HUES48 (cell line): Measurements from ENCODE around the gene ITGB3.

ENCODE experiments used
- H3K27ac ChIP-seq: one replicate; pipeline ENCODE4 v1.7.0; 2013; ENCODE audit warnings: low read depth, low read length, inconsistent platforms
- H3K27me3 ChIP-seq: 2 replicates; pipeline ENCODE4 v1.6.1; 2013; ENCODE audit warnings: mild to moderate bottlenecking, low read length; ENCODE audit not compliant: control insufficient read depth, insufficient read depth
- H3K36me3 ChIP-seq: 2 replicates; pipeline ENCODE4 v1.6.1; 2013; ENCODE audit warnings: low read length; ENCODE audit not compliant: control insufficient read depth, insufficient read depth
- H3K4me1 ChIP-seq: 2 replicates; pipeline ENCODE4 v1.6.1; 2013; ENCODE audit warnings: mild to moderate bottlenecking, low read length; ENCODE audit not compliant: control insufficient read depth, insufficient read depth
- H3K4me3 ChIP-seq: 2 replicates; pipeline ENCODE4 v1.5.1; 2013; ENCODE audit warnings: mild to moderate bottlenecking, low read depth, low read length
- H3K9ac ChIP-seq: 2 replicates; pipeline ENCODE4 v1.6.1; 2013; ENCODE audit warnings: mild to moderate bottlenecking, low read depth, low read length, moderate library complexity
- H3K9me3 ChIP-seq: 2 replicates; pipeline ENCODE4 v1.6.1; 2013; ENCODE audit warnings: low read length; ENCODE audit not compliant: control insufficient read depth, insufficient read depth

ITGB3 gene

DNA sequence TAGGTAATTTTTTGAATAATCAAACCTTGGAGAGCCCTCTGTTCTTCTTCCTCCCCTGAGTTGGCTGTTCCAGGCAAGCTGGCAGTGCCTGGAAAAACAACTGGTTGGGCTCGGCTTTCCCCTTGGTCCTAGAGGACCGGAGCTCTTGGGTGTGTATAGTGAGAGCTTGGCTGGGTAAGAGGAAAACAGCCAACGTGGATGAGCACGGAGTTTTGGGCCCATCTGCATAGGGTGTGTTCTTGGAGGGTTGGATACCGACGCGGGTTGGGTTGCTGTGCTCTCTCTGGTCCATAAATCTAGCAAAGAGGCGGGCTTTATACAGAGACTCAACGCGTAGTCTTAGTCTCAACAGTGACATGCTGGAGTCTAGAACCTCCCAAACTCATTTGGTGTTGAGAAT is 23.2 kb downstream of the ITGB3 start:
- H3K9me3 ChIP-seq: no peaks in the 10 kb centered on the region
- no peaks in the 10 kb centered on the region for H3K27me3 ChIP-seq
- no peak overlapping the region for H3K9ac ChIP-seq
- H3K36me3 ChIP-seq: no peaks in the 10 kb centered on the region
- H3K4me1 ChIP-seq: peaks cover 36% of the 10 kb centered on the region
- no peak overlapping the region for H3K27ac ChIP-seq
- no peak overlapping the region for H3K4me3 ChIP-seq

DNA sequence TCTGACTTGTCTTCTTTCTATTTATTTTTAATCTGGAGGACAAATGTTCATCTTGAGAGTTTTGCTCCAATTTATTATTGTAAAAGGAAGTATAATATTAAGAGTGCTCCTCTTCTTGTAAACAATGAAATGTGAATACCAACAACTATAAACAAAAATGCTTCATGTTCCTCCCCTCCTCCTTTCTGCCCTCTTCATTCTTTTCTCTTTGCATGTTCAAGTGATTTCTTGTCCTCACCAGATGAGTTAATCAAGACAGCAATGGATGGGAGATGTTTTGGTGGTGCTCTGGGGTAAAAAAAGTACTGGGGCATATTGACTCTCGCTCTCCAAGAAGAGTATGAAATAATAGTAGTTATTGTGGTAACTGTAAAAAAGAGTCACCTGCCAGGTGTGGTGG is 24.3 kb downstream of the ITGB3 start:
- Histone ChIP-seq H3K4me1 (peaks cover 36% of the 10 kb centered on the region), H3K9ac (no peak overlapping the region), H3K27ac (no peak overlapping the region)

GRCh38 chr17:47278561-47278960 is 24.9 kb downstream of the ITGB3 start:
- no peaks in the 10 kb centered on the region for H3K36me3 ChIP-seq
- peaks cover 36% of the 10 kb centered on the region for H3K4me1 ChIP-seq
- no peaks in the 10 kb centered on the region for H3K27me3 ChIP-seq
- no peak overlapping the region for H3K27ac ChIP-seq
- no peak overlapping the region for H3K4me3 ChIP-seq
- H3K9ac ChIP-seq: no peak overlapping the region
- H3K9me3 ChIP-seq: no peaks in the 10 kb centered on the region

More for the DNA sequence above, 24.3 kb downstream of the ITGB3 start:
- no peaks in the 10 kb centered on the region for H3K27me3 ChIP-seq
- H3K36me3 ChIP-seq: no peaks in the 10 kb centered on the region
- no peak overlapping the region for H3K4me3 ChIP-seq
- no peaks in the 10 kb centered on the region for H3K9me3 ChIP-seq

GRCh38 chr17:47279062-47279801 is 25.6 kb downstream of the ITGB3 start:
- no peak overlapping the region for H3K4me3 ChIP-seq
- no peak overlapping the region for H3K9ac ChIP-seq
- H3K36me3 ChIP-seq: no peaks in the 10 kb centered on the region
- H3K9me3 ChIP-seq: no peaks in the 10 kb centered on the region
- no peak overlapping the region for H3K27ac ChIP-seq
- H3K4me1 ChIP-seq: peaks cover 36% of the 10 kb centered on the region
- H3K27me3 ChIP-seq: no peaks in the 10 kb centered on the region

- no peak overlapping the region for H3K9ac ChIP-seq
- no peak overlapping the region for H3K27ac ChIP-seq
Measured at GRCh38 chr17:47280072-47280811, 26.6 kb downstream of the ITGB3 start.

DNA sequence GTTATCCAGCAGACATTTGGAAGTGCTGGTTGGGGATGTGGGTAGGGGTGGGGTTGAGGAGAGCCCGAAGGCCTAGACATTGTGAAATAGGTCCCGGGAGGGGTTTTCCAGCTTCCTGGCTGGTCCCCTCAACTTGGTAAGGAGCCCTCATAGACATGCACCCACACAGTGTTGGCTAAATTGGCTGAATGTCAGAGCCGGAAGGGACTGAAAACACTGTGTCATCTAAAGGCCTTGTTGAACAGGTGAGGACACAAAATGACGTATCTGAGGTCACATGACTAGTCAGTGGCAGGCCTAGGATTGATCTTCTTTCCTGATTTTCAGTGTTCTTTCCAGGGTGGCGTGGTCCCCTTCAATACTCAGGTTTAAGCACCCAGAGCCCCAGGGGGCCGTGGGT is 27.6 kb downstream of the ITGB3 start:
- Histone ChIP-seq H3K27me3 (no peaks in the 10 kb centered on the region), H3K4me1 (peaks cover 20% of the 10 kb centered on the region), H3K36me3 (no peaks in the 10 kb centered on the region), H3K27ac (no peak overlapping the region), H3K9me3 (no peaks in the 10 kb centered on the region), H3K9ac (no peak overlapping the region), H3K4me3 (no peak overlapping the region)

More at GRCh38 chr17:47280072-47280811, 26.6 kb downstream of the ITGB3 start:
- Histone ChIP-seq H3K9me3 (no peaks in the 10 kb centered on the region), H3K4me1 (peaks cover 30% of the 10 kb centered on the region), H3K4me3 (no peak overlapping the region), H3K36me3 (no peaks in the 10 kb centered on the region), H3K27me3 (no peaks in the 10 kb centered on the region)

DNA sequence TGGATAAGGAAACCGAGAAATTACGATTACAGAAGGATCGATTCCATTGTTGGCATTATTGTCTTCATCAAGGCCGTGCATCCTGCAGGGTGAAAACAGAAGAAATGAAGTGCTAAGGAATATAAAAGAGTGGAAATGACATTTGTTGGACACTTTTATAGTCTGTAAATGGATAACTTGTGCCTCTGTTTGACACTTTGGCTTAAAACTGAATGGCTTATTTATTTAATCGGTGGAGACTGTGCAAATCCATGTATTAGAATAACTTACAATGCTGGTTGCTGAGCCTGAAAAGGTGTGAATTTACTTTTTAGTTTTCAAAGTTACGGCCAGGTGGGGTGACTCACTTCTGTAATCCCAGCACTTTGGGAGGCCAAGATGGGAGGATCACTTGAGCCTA is 31.4 kb downstream of the ITGB3 start:
- Histone ChIP-seq H3K27me3 (no peaks in the 10 kb centered on the region), H3K9me3 (no peaks in the 10 kb centered on the region), H3K27ac (no peak overlapping the region), H3K36me3 (no peaks in the 10 kb centered on the region), H3K9ac (no peak overlapping the region), H3K4me3 (no peak overlapping the region), H3K4me1 (no peaks in the 10 kb centered on the region)

- H3K9ac ChIP-seq: no peak overlapping the region
- no peak overlapping the region for H3K4me3 ChIP-seq
- no peak overlapping the region for H3K27ac ChIP-seq
- H3K36me3 ChIP-seq: no peaks in the 10 kb centered on the region
- H3K9me3 ChIP-seq: no peaks in the 10 kb centered on the region
- H3K4me1 ChIP-seq: peaks cover 8% of the 10 kb centered on the region; the same call in 1 of the 2 replicates
- no peaks in the 10 kb centered on the region for H3K27me3 ChIP-seq
Measured at GRCh38 chr17:47286198-47286914, 32.7 kb downstream of the ITGB3 start.

GRCh38 chr17:47287068-47287467 is 33.4 kb downstream of the ITGB3 start:
- H3K36me3 ChIP-seq: no peaks in the 10 kb centered on the region
- H3K9ac ChIP-seq: no peak overlapping the region
- peaks cover 14% of the 10 kb centered on the region; the same call in 1 of the 2 replicates for H3K4me1 ChIP-seq
- no peak overlapping the region for H3K27ac ChIP-seq
- H3K27me3 ChIP-seq: no peaks in the 10 kb centered on the region
- H3K9me3 ChIP-seq: no peaks in the 10 kb centered on the region
- no peak overlapping the region for H3K4me3 ChIP-seq

GRCh38 chr17:47287639-47288038 is 34.0 kb downstream of the ITGB3 start:
- Histone ChIP-seq H3K27me3 (no peaks in the 10 kb centered on the region), H3K36me3 (no peaks in the 10 kb centered on the region), H3K27ac (no peak overlapping the region), H3K9me3 (no peaks in the 10 kb centered on the region), H3K4me3 (no peak overlapping the region), H3K4me1 (peaks cover 14% of the 10 kb centered on the region; the same call in 1 of the 2 replicates), H3K9ac (no peak overlapping the region)
